Jurkat, Clone E6-1 (cell line): ENCODE results near the gene NHERF2.
"Not testable (repeated sequence)": the region's sequence is repeated elsewhere in the genome, so short reads cannot be mapped to it uniquely, and the experiment has no call there.

Experiments
- DNase-seq: peaks from one replicate; pipeline ENCODE4 v3.0.0-alpha.2; 2011; ENCODE audit warnings: low read depth, low spot score
- H3K4me3 ChIP-seq: 2 replicates; pipeline ENCODE4 v1.5.1; 2011; ENCODE audit warnings: mild to moderate bottlenecking, low read length, control low read depth, moderate library complexity

Gene NHERF2

GRCh38 chr16:2023092-2024031 is 3.3 kb upstream of the NHERF2 start:
- H3K4me3 ChIP-seq, result peak overlapping the region; percentile 50
- DNase-seq, result peak; percentile 82

- H3K4me3 ChIP-seq, result no peak overlapping the region
These were observed 2.7 kb upstream of the NHERF2 start for GRCh38 chr16:2024032-2024420.

GRCh38 chr16:2025251-2025650 is 1.5 kb upstream of the NHERF2 start:
- H3K4me3 ChIP-seq, result no peak overlapping the region
- DNase-seq, result no peak

More at GRCh38 chr16:2024032-2024420, 2.7 kb upstream of the NHERF2 start:
- no peak for DNase-seq

GRCh38 chr16:2025878-2026460 is 733 bp upstream of the NHERF2 start:
- no peak overlapping the region for H3K4me3 ChIP-seq
- no peak for DNase-seq

- H3K4me3 ChIP-seq, result peak overlapping the region; percentile 24; the same call in 1 of the 2 replicates
- no peak for DNase-seq
These were observed 615 bp downstream of the NHERF2 start for GRCh38 chr16:2027024-2028010.

GRCh38 chr16:2028146-2028545 is 1.4 kb downstream of the NHERF2 start:
- no peak overlapping the region for H3K4me3 ChIP-seq
- no peak for DNase-seq

GRCh38 chr16:2028620-2029220 is 2.0 kb downstream of the NHERF2 start:
- no peak for DNase-seq
- H3K4me3 ChIP-seq, result no peak overlapping the region

GRCh38 chr16:2029350-2029749 is 2.6 kb downstream of the NHERF2 start:
- DNase-seq, result no peak
- no peak overlapping the region for H3K4me3 ChIP-seq

- no peak for DNase-seq
- H3K4me3 ChIP-seq, result no peak overlapping the region
These were observed 3.3 kb downstream of the NHERF2 start for GRCh38 chr16:2030036-2030435.

- no peak for DNase-seq
- no peak overlapping the region for H3K4me3 ChIP-seq
These were observed 4.4 kb downstream of the NHERF2 start for GRCh38 chr16:2031081-2031577.

- DNase-seq, result no peak
- no peak overlapping the region for H3K4me3 ChIP-seq
These were observed 5.8 kb downstream of the NHERF2 start for GRCh38 chr16:2032285-2033056.

GRCh38 chr16:2033057-2033908 is 6.6 kb downstream of the NHERF2 start:
- no peak overlapping the region for H3K4me3 ChIP-seq
- no peak for DNase-seq

- H3K4me3 ChIP-seq, DNase-seq: not testable (repeated sequence)
These were observed 7.4 kb downstream of the NHERF2 start for GRCh38 chr16:2033909-2034695.

GRCh38 chr16:2034696-2035430 is 8.2 kb downstream of the NHERF2 start:
- no peak overlapping the region for H3K4me3 ChIP-seq
- no peak for DNase-seq

GRCh38 chr16:2035431-2036199 is 8.9 kb downstream of the NHERF2 start:
- no peak for DNase-seq
- no peak overlapping the region for H3K4me3 ChIP-seq
